ENCODE results near the gene CHDH. TPM values are rescaled to one million over a fixed set of nuclear protein-coding genes. Genes with fewer than 3 reads are reported as not detected.

The CHDH gene
- total and polyA plus RNA-seq, 9 donors, result 0.75 to 1.3 (median 1.1) TPM

DNA sequence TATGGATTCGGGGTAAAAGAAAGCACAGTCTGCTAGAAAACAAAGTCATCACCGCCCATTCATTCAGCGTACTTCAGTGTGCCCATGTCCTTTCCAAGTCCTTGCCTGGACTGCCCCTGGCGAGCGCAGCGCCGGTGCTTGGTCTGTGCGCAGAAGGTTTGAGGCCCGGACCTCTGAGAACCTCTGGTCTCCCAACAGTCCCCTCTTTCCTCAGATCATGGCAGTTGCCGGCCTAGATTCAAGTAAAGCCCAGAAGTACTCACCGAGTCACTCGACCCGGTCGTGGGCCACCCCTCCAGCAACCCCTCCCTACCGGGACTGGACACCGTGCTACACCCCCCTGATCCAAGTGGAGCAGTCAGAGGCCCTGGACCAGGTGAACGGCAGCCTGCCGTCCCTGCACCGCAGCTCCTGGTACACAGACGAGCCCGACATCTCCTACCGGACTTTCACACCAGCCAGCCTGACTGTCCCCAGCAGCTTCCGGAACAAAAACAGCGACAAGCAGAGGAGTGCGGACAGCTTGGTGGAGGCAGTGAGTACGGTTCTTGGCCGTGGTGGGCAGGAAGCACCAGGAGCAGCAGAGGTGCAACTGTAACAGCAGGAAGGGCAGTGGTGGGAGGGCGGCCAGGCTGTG, 36.3 kb downstream of the CHDH start:
- no peaks in the 10 kb centered on the region for H3K9me3 ChIP-seq (replicated peaks; ENCODE audit: control insufficient read depth, low read depth, low read length)
- DNase-seq, result no peak
- no peaks in the 10 kb centered on the region for H3K27me3 ChIP-seq (ENCODE audit: control insufficient read depth, insufficient read depth, low read length)
- no peak overlapping the region for H3K27ac ChIP-seq (ENCODE audit: low read length)
- no peaks in the 10 kb centered on the region for H3K36me3 ChIP-seq (ENCODE audit: control insufficient read depth, insufficient read depth, low read length)
- WGBS (ENCODE audit: insufficient coverage), result 87% methylated on average over 21 of the region's 28 CpGs
- no peak overlapping the region for H3K4me3 ChIP-seq (ENCODE audit: low read length)
- peaks cover 15% of the 10 kb centered on the region for H3K4me1 ChIP-seq (ENCODE audit: control insufficient read depth, insufficient read depth, low read length)

DNA sequence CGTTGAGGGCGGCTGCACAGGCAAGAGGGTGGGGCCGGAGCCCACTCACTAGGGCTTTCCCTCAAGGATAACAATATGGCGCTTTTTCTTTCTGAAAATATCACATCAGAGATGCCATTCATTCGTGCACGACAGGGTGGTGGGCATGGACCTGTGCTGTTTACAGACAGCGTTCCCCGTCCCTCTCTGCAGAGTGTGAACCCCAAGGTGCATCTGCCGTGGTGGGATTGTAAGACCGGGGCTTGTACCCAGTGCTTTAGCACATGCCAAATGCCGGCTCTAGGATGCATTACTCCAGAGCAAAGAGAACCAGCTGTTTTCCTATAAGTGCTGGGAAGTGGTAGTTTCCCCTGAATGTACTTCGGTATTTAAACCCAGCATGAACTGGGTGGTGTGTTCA, 37.0 kb downstream of the CHDH start:
- H3K4me1 ChIP-seq (ENCODE audit: control insufficient read depth, insufficient read depth, low read length), result peaks cover 20% of the 10 kb centered on the region
- H3K9me3 ChIP-seq (replicated peaks; ENCODE audit: control insufficient read depth, low read depth, low read length), result no peaks in the 10 kb centered on the region
- DNase-seq, result no peak
- no peaks in the 10 kb centered on the region for H3K36me3 ChIP-seq (ENCODE audit: control insufficient read depth, insufficient read depth, low read length)
- WGBS (ENCODE audit: insufficient coverage), result 85% methylated on average over 8 of the region's 12 CpGs
- H3K27me3 ChIP-seq (ENCODE audit: control insufficient read depth, insufficient read depth, low read length), result no peaks in the 10 kb centered on the region
- no peak overlapping the region for H3K27ac ChIP-seq (ENCODE audit: low read length)
- H3K4me3 ChIP-seq (ENCODE audit: low read length), result no peak overlapping the region

DNA sequence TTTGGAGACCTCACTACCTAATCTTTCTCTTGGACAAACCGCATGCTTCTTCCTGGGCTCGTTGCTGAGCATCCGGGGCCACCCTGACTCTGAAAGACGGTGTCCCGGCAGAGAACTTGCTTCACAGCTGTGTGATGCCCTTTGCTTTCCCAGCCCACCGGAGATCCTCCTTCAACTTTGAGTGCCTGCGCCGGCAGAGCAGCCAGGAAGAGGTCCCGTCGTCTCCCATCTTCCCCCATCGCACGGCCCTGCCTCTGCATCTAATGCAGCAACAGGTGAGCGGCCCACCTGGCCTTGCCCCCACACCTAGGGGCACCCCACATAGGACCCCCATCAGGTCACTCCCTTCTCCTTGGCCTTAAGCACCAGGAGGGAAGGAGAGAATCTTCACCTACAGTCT, 37.7 kb downstream of the CHDH start:
- Histone ChIP-seq H3K36me3 (ENCODE audit: control insufficient read depth, insufficient read depth, low read length) (no peaks in the 10 kb centered on the region), H3K27ac (ENCODE audit: low read length) (no peak overlapping the region), H3K27me3 (ENCODE audit: control insufficient read depth, insufficient read depth, low read length) (no peaks in the 10 kb centered on the region), H3K9me3 (replicated peaks; ENCODE audit: control insufficient read depth, low read depth, low read length) (no peaks in the 10 kb centered on the region), H3K4me3 (ENCODE audit: low read length) (no peak overlapping the region), H3K4me1 (ENCODE audit: control insufficient read depth, insufficient read depth, low read length) (peaks cover 26% of the 10 kb centered on the region)
- no peak for DNase-seq
- WGBS (ENCODE audit: insufficient coverage), result 88% methylated on average over 10 of the region's 13 CpGs

GRCh38 chr3:53807117-53807810, 39.0 kb downstream of the CHDH start:
- H3K9me3 ChIP-seq (replicated peaks; ENCODE audit: control insufficient read depth, low read depth, low read length), result no peaks in the 10 kb centered on the region
- 67% methylated on average over 14 of the region's 15 CpGs for WGBS (ENCODE audit: insufficient coverage)
- H3K36me3 ChIP-seq (ENCODE audit: control insufficient read depth, insufficient read depth, low read length), result no peaks in the 10 kb centered on the region
- no peak overlapping the region for H3K27ac ChIP-seq (ENCODE audit: low read length)
- H3K27me3 ChIP-seq (ENCODE audit: control insufficient read depth, insufficient read depth, low read length), result no peaks in the 10 kb centered on the region
- no peak overlapping the region for H3K4me3 ChIP-seq (ENCODE audit: low read length)
- no peak for DNase-seq
- peaks cover 26% of the 10 kb centered on the region for H3K4me1 ChIP-seq (ENCODE audit: control insufficient read depth, insufficient read depth, low read length)

- DNase-seq, result no peak
- Histone ChIP-seq H3K4me1 (ENCODE audit: control insufficient read depth, insufficient read depth, low read length) (peaks cover 26% of the 10 kb centered on the region), H3K4me3 (ENCODE audit: low read length) (no peak overlapping the region), H3K27ac (ENCODE audit: low read length) (no peak overlapping the region), H3K27me3 (ENCODE audit: control insufficient read depth, insufficient read depth, low read length) (no peaks in the 10 kb centered on the region), H3K9me3 (replicated peaks; ENCODE audit: control insufficient read depth, low read depth, low read length) (no peaks in the 10 kb centered on the region), H3K36me3 (ENCODE audit: control insufficient read depth, insufficient read depth, low read length) (no peaks in the 10 kb centered on the region)
- 72% methylated on average over 7 of the region's 10 CpGs for WGBS (ENCODE audit: insufficient coverage)
Measured at GRCh38 chr3:53806182-53807116, 39.8 kb downstream of the CHDH start.

GRCh38 chr3:53805463-53806159, 40.6 kb downstream of the CHDH start:
- Histone ChIP-seq H3K4me1 (ENCODE audit: control insufficient read depth, insufficient read depth, low read length) (peaks cover 26% of the 10 kb centered on the region), H3K27ac (ENCODE audit: low read length) (no peak overlapping the region), H3K4me3 (ENCODE audit: low read length) (no peak overlapping the region), H3K36me3 (ENCODE audit: control insufficient read depth, insufficient read depth, low read length) (no peaks in the 10 kb centered on the region), H3K9me3 (replicated peaks; ENCODE audit: control insufficient read depth, low read depth, low read length) (no peaks in the 10 kb centered on the region), H3K27me3 (ENCODE audit: control insufficient read depth, insufficient read depth, low read length) (no peaks in the 10 kb centered on the region)
- 73% methylated on average over 3 of the region's 4 CpGs for WGBS (ENCODE audit: insufficient coverage)
- no peak for DNase-seq

GRCh38 chr3:53804697-53805462, 41.3 kb downstream of the CHDH start:
- H3K27me3 ChIP-seq (ENCODE audit: control insufficient read depth, insufficient read depth, low read length), result no peaks in the 10 kb centered on the region
- H3K36me3 ChIP-seq (ENCODE audit: control insufficient read depth, insufficient read depth, low read length), result no peaks in the 10 kb centered on the region
- H3K9me3 ChIP-seq (replicated peaks; ENCODE audit: control insufficient read depth, low read depth, low read length), result no peaks in the 10 kb centered on the region
- WGBS (ENCODE audit: insufficient coverage), result 68% methylated on average over 9 of the region's 14 CpGs
- no peak for DNase-seq
- H3K27ac ChIP-seq (ENCODE audit: low read length), result no peak overlapping the region
- peaks cover 28% of the 10 kb centered on the region for H3K4me1 ChIP-seq (ENCODE audit: control insufficient read depth, insufficient read depth, low read length)
- no peak overlapping the region for H3K4me3 ChIP-seq (ENCODE audit: low read length)

GRCh38 chr3:53803816-53804695, 42.2 kb downstream of the CHDH start:
- Histone ChIP-seq H3K4me3 (ENCODE audit: low read length) (no peak overlapping the region), H3K27me3 (ENCODE audit: control insufficient read depth, insufficient read depth, low read length) (no peaks in the 10 kb centered on the region), H3K27ac (ENCODE audit: low read length) (no peak overlapping the region), H3K9me3 (replicated peaks; ENCODE audit: control insufficient read depth, low read depth, low read length) (no peaks in the 10 kb centered on the region), H3K4me1 (ENCODE audit: control insufficient read depth, insufficient read depth, low read length) (peaks cover 28% of the 10 kb centered on the region), H3K36me3 (ENCODE audit: control insufficient read depth, insufficient read depth, low read length) (no peaks in the 10 kb centered on the region)
- 52% methylated on average over 16 of the region's 20 CpGs for WGBS (ENCODE audit: insufficient coverage)
- DNase-seq, result no peak
